Measurements from ENCODE around the gene MSH2.

The MSH2 gene

GRCh38 chr2:47460766-47461165, 57.8 kb downstream of the MSH2 start:
- H3K4me3 ChIP-seq (ENCODE audit: low read depth, low read length, poor library complexity, severe bottlenecking) = no peak overlapping the region
- H4K20me1 ChIP-seq (ENCODE audit: insufficient read depth, low read length) = no peaks in the 10 kb centered on the region
- H3K4me1 ChIP-seq (ENCODE audit: insufficient read depth, low read length, severe bottlenecking) = peaks cover 8% of the 10 kb centered on the region
- no peak overlapping the region for H3K4me2 ChIP-seq (ENCODE audit: low read length)
- no peaks in the 10 kb centered on the region for H3K9me2 ChIP-seq (ENCODE audit: low read depth, low read length)
- H2AFZ ChIP-seq (ENCODE audit: low read length) = no peak overlapping the region
- H3K9me3 ChIP-seq (ENCODE audit: low read length) = no peaks in the 10 kb centered on the region
- H3K27me3 ChIP-seq (ENCODE audit: insufficient read depth, low read length) = no peaks in the 10 kb centered on the region
- H3K9ac ChIP-seq (ENCODE audit: low read length) = no peak overlapping the region
- H3K27ac ChIP-seq (ENCODE audit: low read depth, low read length, poor library complexity, severe bottlenecking) = no peak overlapping the region
- no peak for TF ChIP-seq CTCF (IDR thresholded peaks at IDR 0.05; ENCODE audit: low read length)
- no peak for TF ChIP-seq EZH2 (IDR thresholded peaks at IDR 0.05; ENCODE audit: borderline replicate concordance, low read length)
- peaks cover 63% of the 10 kb centered on the region for H3K36me3 ChIP-seq (ENCODE audit: insufficient read depth, low read length)
- H3F3A ChIP-seq (ENCODE audit: insufficient read depth, low read length) = no peaks in the 10 kb centered on the region
- H3K79me2 ChIP-seq (ENCODE audit: insufficient read depth, low read length) = no peaks in the 10 kb centered on the region

DNA sequence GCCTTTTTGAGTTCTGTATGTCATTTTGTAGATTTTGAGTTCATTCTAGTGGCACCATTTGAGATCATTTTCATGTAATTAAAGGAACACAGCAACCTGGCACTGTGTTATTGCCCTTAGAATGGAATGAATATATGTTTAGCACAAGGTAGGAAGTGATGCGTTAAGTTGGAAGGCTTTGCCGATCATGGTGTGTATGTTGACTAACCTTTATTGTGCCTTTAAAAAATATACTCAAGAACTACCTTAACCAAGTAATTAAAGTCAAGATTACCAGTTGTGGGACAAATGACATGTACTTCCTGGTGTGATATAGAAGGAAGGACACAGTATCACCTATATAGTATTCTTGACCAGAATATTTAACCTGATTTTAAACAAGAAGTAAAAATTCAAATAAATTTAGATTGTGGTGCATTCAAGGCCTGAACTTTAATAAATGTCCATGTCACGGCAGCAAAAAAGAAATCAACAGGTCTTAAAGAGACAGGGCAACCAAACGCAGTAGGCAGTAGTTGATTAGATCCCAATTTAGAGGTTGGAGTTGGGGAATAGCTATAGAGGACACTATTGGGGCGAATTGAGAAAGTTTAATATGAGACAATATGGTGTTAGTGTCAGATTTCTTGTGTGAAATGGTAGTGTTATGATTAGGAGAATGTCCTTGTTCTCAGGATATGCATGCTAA, 68.6 kb downstream of the MSH2 start:
- TF ChIP-seq EZH2 (IDR thresholded peaks at IDR 0.05; ENCODE audit: borderline replicate concordance, low read length) (no peak), CTCF (IDR thresholded peaks at IDR 0.05; ENCODE audit: low read length) (no peak)
- Histone ChIP-seq H3K4me2 (ENCODE audit: low read length) (no peak overlapping the region), H3K36me3 (ENCODE audit: insufficient read depth, low read length) (peaks cover 90% of the 10 kb centered on the region), H3F3A (ENCODE audit: insufficient read depth, low read length) (no peaks in the 10 kb centered on the region), H2AFZ (ENCODE audit: low read length) (no peak overlapping the region), H3K27me3 (ENCODE audit: insufficient read depth, low read length) (no peaks in the 10 kb centered on the region), H3K4me1 (ENCODE audit: insufficient read depth, low read length, severe bottlenecking) (no peaks in the 10 kb centered on the region), H3K27ac (ENCODE audit: low read depth, low read length, poor library complexity, severe bottlenecking) (no peak overlapping the region), H3K4me3 (ENCODE audit: low read depth, low read length, poor library complexity, severe bottlenecking) (no peak overlapping the region), H3K79me2 (ENCODE audit: insufficient read depth, low read length) (no peaks in the 10 kb centered on the region), H3K9me3 (ENCODE audit: low read length) (no peaks in the 10 kb centered on the region), H3K9me2 (ENCODE audit: low read depth, low read length) (no peaks in the 10 kb centered on the region), H3K9ac (ENCODE audit: low read length) (no peak overlapping the region), H4K20me1 (ENCODE audit: insufficient read depth, low read length) (no peaks in the 10 kb centered on the region)

GRCh38 chr2:47479863-47480262, 76.9 kb downstream of the MSH2 start:
- Histone ChIP-seq H3K79me2 (ENCODE audit: insufficient read depth, low read length) (no peaks in the 10 kb centered on the region), H3K9me3 (ENCODE audit: low read length) (no peaks in the 10 kb centered on the region), H3K27me3 (ENCODE audit: insufficient read depth, low read length) (no peaks in the 10 kb centered on the region), H3K36me3 (ENCODE audit: insufficient read depth, low read length) (peaks cover 87% of the 10 kb centered on the region), H3K9me2 (ENCODE audit: low read depth, low read length) (no peaks in the 10 kb centered on the region), H3K4me2 (ENCODE audit: low read length) (no peak overlapping the region), H2AFZ (ENCODE audit: low read length) (no peak overlapping the region), H3F3A (ENCODE audit: insufficient read depth, low read length) (no peaks in the 10 kb centered on the region), H3K27ac (ENCODE audit: low read depth, low read length, poor library complexity, severe bottlenecking) (no peak overlapping the region), H3K4me3 (ENCODE audit: low read depth, low read length, poor library complexity, severe bottlenecking) (no peak overlapping the region), H3K4me1 (ENCODE audit: insufficient read depth, low read length, severe bottlenecking) (no peaks in the 10 kb centered on the region), H3K9ac (ENCODE audit: low read length) (no peak overlapping the region), H4K20me1 (ENCODE audit: insufficient read depth, low read length) (no peaks in the 10 kb centered on the region)
- no peak for TF ChIP-seq EZH2 (IDR thresholded peaks at IDR 0.05; ENCODE audit: borderline replicate concordance, low read length)
- TF ChIP-seq CTCF (IDR thresholded peaks at IDR 0.05; ENCODE audit: low read length) = no peak

All from OCI-LY1 (cell line).